Measurements from ENCODE around the gene PRRC2A.

The PRRC2A gene

GRCh38 chr6:31665501-31666336 is 45.2 kb downstream of the PRRC2A start, which contains the start of gene CSNK2B:
TSS of gene CSNK2B (plus strand) at chr6:31666080. CDS start at chr6:31666832, 752 bp downstream.
- DNase-seq (ENCODE audit: low read depth in 2 of 2), result peak; percentile 96 to 97

- no peak for DNase-seq (ENCODE audit: low read depth in 2 of 2)
Measured at GRCh38 chr6:31666337-31666965, 45.9 kb downstream of the PRRC2A start.

- DNase-seq (ENCODE audit: low read depth in 2 of 2), result no peak
Measured at GRCh38 chr6:31669676-31670075, 49.2 kb downstream of the PRRC2A start, which contains the start of gene LY6G5B. TSS of gene LY6G5B (plus strand) at chr6:31669976. CDS start at chr6:31670951, 975 bp downstream.

GRCh38 chr6:31676322-31676903 is 55.9 kb downstream of the PRRC2A start:
- DNase-seq (ENCODE audit: low read depth in 2 of 2), result no peak

GRCh38 chr6:31676904-31677303 is 56.4 kb downstream of the PRRC2A start:
- DNase-seq (ENCODE audit: low read depth in 2 of 2), result no peak

GRCh38 chr6:31677955-31678354 is 57.4 kb downstream of the PRRC2A start:
- DNase-seq (ENCODE audit: low read depth in 2 of 2), result no peak

- peak in 1 of 2 donors; percentile 39 for DNase-seq (ENCODE audit: low read depth in 2 of 2)
Measured at GRCh38 chr6:31680226-31681134, 60.0 kb downstream of the PRRC2A start, which contains the start of gene LY6G5C. TSS of gene LY6G5C (minus strand) at chr6:31681067. CDS start at chr6:31680373, 694 bp downstream.

- DNase-seq (ENCODE audit: low read depth in 2 of 2), result peak in 1 of 2 donors; percentile 37
Measured at GRCh38 chr6:31681135-31681671, 60.7 kb downstream of the PRRC2A start.

GRCh38 chr6:31683591-31683990 is 63.1 kb downstream of the PRRC2A start:
- no peak for DNase-seq (ENCODE audit: low read depth in 2 of 2)

- no peak for DNase-seq (ENCODE audit: low read depth in 2 of 2)
Measured at GRCh38 chr6:31686483-31686882, 66.0 kb downstream of the PRRC2A start.

- DNase-seq (ENCODE audit: low read depth in 2 of 2), result no peak
Measured at GRCh38 chr6:31687321-31687720, 66.8 kb downstream of the PRRC2A start.
